ENCODE data around the gene BARX1. TPM values are rescaled to one million over a fixed set of nuclear protein-coding genes. Genes with fewer than 3 reads are reported as not detected.
"Not testable (repeated sequence)": the region's sequence is repeated elsewhere in the genome, so short reads cannot be mapped to it uniquely, and the experiment has no call there.

BARX1 gene, protein sequence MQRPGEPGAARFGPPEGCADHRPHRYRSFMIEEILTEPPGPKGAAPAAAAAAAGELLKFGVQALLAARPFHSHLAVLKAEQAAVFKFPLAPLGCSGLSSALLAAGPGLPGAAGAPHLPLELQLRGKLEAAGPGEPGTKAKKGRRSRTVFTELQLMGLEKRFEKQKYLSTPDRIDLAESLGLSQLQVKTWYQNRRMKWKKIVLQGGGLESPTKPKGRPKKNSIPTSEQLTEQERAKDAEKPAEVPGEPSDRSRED
- polyA plus RNA-seq (ENCODE audit: insufficient read length in 10 of 10): under 1 TPM in 4 of 10 donors, not detected in 6; 0.11 to 0.18 (median 0.16) TPM
- long read RNA-seq, donor 1, partial matches to known transcripts: 0 of 1 reads
- long read RNA-seq, donor 1, other reads (novel, unspliced or antisense): 0 of 1 reads
- long read RNA-seq, donor 2: 0 reads
- long read RNA-seq, donor 3: 0 reads
- long read RNA-seq, donor 4, partial matches to known transcripts: 0 of 1 reads
- long read RNA-seq, donor 4, other reads (novel, unspliced or antisense): 0 of 1 reads
- long read RNA-seq, donor 5: 0 reads
- long read RNA-seq, donor 6: 0 reads
- long read RNA-seq, donor 7: 0 reads
- long read RNA-seq, donor 8: 0 reads
- long read RNA-seq, donor 9: 0 reads

- no peak for DNase-seq
These were observed at the start of gene BARX1 for GRCh38 chr9:93955111-93955980. Gene BARX1 (minus strand): TSS chr9:93955355. CDS start chr9:93955146, 209 bp downstream.

- peak; percentile 14 to 42 (median 24) for DNase-seq
These were observed 47.4 kb upstream of the BARX1 start for GRCh38 chr9:94002316-94003140.

DNA sequence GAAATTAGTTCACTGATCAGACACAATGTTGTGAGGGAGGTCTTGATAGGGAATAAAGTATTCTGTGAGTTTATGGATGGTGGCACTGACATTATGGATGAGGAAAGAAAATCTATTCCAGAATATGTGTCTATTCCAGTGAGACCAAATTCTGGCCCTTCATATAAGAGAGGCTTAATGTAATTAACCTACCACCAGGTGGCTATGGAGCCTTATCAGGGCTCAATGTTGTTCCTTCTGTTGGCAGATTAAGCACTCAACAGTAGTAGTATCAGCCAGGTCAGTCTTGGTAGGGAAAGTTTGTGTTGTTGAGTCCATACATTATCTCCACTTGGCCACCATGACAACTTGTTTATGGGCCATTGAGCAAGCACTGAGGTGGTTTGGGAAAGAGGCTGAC, 41.7 kb upstream of the BARX1 start:
- DNase-seq: no peak

- no peak for DNase-seq
These were observed 41.2 kb upstream of the BARX1 start for GRCh38 chr9:93996367-93996766.

- no peak for DNase-seq
These were observed 39.4 kb upstream of the BARX1 start for GRCh38 chr9:93994545-93994944.

DNA sequence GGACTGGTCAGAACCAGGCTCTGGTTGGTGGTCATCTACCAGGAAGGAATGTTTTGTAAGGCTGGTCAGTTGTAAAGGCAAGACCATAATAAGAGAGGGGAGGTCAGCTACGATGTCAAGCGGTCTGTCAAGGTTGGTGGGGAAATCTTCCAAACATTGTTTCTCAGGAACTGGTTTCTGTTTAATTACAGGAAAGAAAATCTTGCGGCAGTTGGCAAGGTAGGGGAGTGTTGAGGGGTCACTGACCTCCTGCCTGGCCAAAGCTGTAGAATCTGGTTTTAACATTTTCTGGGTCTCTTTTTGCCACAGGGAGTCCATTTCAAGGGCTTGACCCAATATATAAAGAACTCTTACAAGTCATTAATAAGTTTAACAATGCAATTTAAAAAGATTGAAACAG, 39.0 kb upstream of the BARX1 start:
- DNase-seq: no peak

- no peak for DNase-seq
These were observed 37.7 kb upstream of the BARX1 start for GRCh38 chr9:93992830-93993229.

GRCh38 chr9:93990448-93990847, 35.3 kb upstream of the BARX1 start:
- DNase-seq: no peak

GRCh38 chr9:93988056-93988455, 32.9 kb upstream of the BARX1 start:
- DNase-seq: no peak

- DNase-seq: no peak
These were observed 29.7 kb upstream of the BARX1 start for GRCh38 chr9:93984860-93985259.

DNA sequence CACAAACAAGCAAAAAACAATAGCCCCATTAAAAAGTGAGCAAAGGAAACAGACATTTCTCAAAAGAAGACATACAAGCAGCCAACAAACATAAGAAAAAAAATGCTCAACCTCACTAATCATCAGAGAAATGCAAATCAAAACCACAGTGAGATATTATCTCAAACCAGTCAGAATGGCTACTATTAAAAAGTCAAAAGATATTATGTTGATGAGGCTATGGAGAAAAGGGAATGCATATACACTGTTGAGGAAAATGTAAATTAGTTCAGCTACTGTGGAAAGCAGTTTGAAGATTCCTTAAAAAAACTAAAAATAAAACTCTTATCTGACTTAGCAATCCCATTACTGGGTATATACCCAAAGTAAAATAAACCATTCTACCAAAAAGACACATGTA, 28.7 kb upstream of the BARX1 start:
- DNase-seq: no peak

DNA sequence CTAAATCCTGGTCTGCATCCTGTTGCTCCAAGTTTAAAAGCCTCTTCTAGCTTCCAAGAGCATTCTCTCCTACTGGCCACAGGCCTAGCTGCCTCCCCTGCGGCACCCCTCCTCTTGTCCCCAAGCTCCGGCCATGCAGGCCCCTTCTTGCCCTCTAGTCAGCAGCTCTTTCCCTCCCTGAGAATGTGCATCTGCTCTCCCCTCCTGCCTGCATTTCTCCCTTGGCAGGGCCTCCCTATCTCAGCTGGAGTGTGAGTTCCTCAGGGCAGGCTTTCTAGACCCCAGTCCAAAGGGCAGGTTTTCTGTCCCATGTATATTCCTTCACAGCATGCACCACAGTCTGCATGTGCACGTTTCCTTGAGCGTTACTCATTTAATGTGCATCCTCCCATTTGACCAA, 24.6 kb upstream of the BARX1 start:
- peak in 1 of 3 donors; percentile 21 for DNase-seq

GRCh38 chr9:93978551-93978950, 23.4 kb upstream of the BARX1 start:
- DNase-seq: no peak

DNA sequence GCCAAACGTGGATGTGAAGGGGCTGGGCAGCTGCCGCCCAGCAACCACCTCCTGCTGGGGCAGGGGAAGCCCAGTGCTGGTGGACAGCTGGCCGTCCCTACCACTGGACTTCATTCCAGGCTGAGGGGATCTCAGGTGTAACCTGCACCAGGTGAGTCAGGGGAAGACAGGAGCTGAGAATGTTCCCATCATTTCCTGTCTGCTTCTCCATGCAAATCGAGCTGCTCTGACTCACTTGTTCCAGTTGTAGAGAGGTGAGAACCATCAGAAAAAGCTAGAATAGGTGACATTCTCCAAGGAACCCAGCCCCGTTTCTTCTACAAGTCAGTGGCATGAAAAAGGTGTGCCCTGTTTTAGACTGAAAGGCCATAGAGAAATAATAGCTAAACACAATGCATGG, 21.8 kb upstream of the BARX1 start:
- no peak for DNase-seq

- no peak for DNase-seq
These were observed 20.9 kb upstream of the BARX1 start for GRCh38 chr9:93976081-93976480.

DNA sequence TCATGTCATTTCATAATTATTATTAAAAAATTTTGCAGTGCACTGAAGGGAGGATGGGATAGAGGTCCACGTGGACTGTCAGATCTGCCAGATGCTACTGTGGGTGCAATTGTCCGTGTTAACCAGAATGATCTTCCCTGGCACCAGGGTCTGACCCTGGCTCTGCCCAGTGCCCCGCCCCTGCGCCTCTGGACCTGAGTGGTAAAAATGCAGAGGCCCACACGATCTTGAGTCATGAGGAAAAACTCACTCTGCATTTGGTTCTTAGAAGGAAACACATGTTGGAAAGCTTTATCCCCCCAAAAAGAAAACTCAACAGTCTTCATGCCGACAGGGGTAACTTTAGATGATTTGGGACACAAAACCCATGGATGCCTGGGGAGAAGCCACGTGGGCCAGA, 20.1 kb upstream of the BARX1 start:
- no peak for DNase-seq

GRCh38 chr9:93974151-93974550, 19.0 kb upstream of the BARX1 start:
- DNase-seq: no peak

DNA sequence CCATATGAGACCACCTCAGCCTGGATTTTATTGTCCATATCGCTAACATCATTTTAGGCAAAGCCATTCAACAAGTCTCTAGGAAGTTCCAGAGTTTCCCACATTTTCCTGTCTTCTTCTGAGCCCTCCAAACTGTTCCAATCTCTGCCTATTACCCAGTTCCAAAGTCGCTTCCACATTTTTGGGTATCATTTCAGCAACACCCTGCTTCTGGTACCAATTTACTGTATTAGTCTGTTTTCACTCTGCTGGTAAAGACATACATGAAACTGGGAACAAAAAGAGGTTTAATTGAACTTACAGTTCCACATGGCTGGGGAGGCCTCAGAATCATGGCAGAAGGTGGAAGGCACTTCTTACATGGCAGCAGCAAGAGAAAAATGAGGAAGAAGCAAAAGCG, 17.5 kb upstream of the BARX1 start:
- DNase-seq: not testable (repeated sequence)

DNA sequence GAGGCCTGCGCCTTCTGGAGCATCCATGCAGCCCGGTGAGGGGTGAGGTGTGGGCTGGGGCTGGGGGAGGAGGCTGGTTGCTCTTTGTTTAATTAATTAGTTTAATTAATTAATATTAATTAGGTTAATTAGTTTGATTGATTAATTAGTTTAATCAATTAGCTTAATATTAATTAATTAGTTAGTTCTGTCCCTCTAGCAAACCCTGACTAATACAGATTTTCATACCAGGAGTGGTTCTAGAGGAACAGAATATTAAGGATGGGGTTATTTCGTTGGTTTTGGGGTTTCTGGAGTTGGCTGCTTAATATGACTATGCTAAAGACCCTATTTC, 14.1 kb upstream of the BARX1 start:
- no peak for DNase-seq

DNA sequence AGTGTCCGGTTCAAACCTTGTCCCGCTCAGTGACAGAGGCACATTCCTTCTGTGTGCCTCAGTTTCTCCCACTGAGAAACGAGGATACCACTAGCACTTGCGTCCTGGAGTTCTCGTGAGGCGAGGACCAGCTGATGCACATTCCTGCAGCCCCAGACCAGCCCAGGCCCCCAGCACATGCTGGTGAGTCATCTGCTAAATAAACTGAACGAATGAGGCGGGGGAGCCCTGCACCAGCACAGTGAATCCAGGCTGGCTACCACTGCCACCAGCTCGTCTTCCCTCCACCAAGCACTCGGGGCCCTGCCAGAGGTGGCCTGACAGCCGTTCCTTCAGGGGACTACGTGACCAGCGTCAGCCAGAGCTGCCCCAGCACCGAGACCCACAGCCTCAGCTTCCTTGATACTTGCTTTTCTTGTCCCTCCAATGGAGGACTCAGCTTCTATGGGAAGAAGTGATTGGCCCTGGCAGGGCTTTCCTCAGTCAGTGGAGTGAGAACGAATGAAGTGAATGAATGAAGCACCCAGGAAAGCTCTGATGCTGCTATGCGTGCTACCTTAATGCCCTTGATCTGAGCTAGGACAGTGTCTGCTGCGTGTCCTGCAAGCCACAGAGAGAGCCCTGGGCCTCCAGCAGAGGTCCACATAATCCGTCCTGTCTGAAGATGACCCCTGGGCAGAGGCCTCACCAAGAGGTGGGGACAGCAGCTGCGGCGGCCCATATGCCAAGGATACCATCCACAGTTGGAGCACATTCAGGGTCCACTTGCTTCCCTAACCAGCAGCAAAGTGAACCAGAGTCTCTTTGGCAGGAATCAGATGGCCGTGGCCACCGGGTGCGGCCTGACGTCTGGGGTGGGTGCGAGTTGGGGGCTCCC, 13.5 kb upstream of the BARX1 start:
- no peak for DNase-seq
